ENCODE data around the gene ZNF440.
"Not testable (repeated sequence)": the region's sequence is repeated elsewhere in the genome, so short reads cannot be mapped to it uniquely, and the experiment has no call there.

The ZNF440 gene

GRCh38 chr19:11814029-11814699 lies at the start of gene ZNF440:
Gene ZNF440, plus strand, starts transcription at chr19:11814273. Its CDS starts 175 bp downstream, at chr19:11814448.
- DNase-seq = peak; percentile 92

- peak; percentile 90 for DNase-seq
Observed at GRCh38 chr19:11766597-11767591, 47.2 kb upstream of the ZNF440 start, which contains the start of gene ZNF441. Gene ZNF441, plus strand, starts transcription at chr19:11767000. Its CDS starts 194 bp downstream, at chr19:11767194.

- DNase-seq = no peak
Observed at GRCh38 chr19:11767633-11768133, 46.4 kb upstream of the ZNF440 start.

GRCh38 chr19:11769995-11770394 lies 44.1 kb upstream of the ZNF440 start:
- no peak for DNase-seq

GRCh38 chr19:11771520-11771919 lies 42.6 kb upstream of the ZNF440 start:
- not testable (repeated sequence) for DNase-seq

GRCh38 chr19:11776669-11777068 lies 37.4 kb upstream of the ZNF440 start:
- DNase-seq = not testable (repeated sequence)

- no peak for DNase-seq
Observed at GRCh38 chr19:11780431-11781020, 33.5 kb upstream of the ZNF440 start.

- no peak for DNase-seq
Observed at GRCh38 chr19:11781295-11782057, 32.6 kb upstream of the ZNF440 start.

- no peak for DNase-seq
Observed at GRCh38 chr19:11783767-11784166, 30.3 kb upstream of the ZNF440 start.

- DNase-seq = no peak
Observed at GRCh38 chr19:11784356-11784755, 29.7 kb upstream of the ZNF440 start.

- no peak for DNase-seq
Observed at GRCh38 chr19:11787536-11787935, 26.5 kb upstream of the ZNF440 start.

- DNase-seq = no peak
Observed at GRCh38 chr19:11792942-11793341, 21.1 kb upstream of the ZNF440 start.

- DNase-seq = peak; percentile 94
Observed at GRCh38 chr19:11797491-11797890, 16.6 kb upstream of the ZNF440 start.

GRCh38 chr19:11798391-11799330 lies 15.4 kb upstream of the ZNF440 start, which contains the start of gene ZNF491:
Gene ZNF491, plus strand, starts transcription at chr19:11798523. Its CDS starts 7,431 bp downstream, at chr19:11805954.
- DNase-seq = peak; percentile 88

- DNase-seq = no peak
Observed at GRCh38 chr19:11806354-11807098, 7.5 kb upstream of the ZNF440 start.

GRCh38 chr19:11807099-11807380 lies 7.0 kb upstream of the ZNF440 start:
- no peak for DNase-seq

GRCh38 chr19:11813703-11814028 lies 407 bp upstream of the ZNF440 start:
- DNase-seq = peak; percentile 31

GRCh38 chr19:11814700-11815035 lies 595 bp downstream of the ZNF440 start:
- no peak for DNase-seq

GRCh38 chr19:11821474-11822109 lies 7.5 kb downstream of the ZNF440 start:
- no peak for DNase-seq

All from NCI-H510A treated with DMSO at 0.1 percent for 48 hours (cell line).